ENCODE results near the gene CYP26C1. TPM values are rescaled to one million over a fixed set of nuclear protein-coding genes. Genes with fewer than 3 reads are reported as not detected.
"Not testable (repeated sequence)": the region's sequence is repeated elsewhere in the genome, so short reads cannot be mapped to it uniquely, and the experiment has no call there.

CYP26C1 gene
- total RNA-seq, 1 donor from 2014 or later, result 1.1 TPM

DNA sequence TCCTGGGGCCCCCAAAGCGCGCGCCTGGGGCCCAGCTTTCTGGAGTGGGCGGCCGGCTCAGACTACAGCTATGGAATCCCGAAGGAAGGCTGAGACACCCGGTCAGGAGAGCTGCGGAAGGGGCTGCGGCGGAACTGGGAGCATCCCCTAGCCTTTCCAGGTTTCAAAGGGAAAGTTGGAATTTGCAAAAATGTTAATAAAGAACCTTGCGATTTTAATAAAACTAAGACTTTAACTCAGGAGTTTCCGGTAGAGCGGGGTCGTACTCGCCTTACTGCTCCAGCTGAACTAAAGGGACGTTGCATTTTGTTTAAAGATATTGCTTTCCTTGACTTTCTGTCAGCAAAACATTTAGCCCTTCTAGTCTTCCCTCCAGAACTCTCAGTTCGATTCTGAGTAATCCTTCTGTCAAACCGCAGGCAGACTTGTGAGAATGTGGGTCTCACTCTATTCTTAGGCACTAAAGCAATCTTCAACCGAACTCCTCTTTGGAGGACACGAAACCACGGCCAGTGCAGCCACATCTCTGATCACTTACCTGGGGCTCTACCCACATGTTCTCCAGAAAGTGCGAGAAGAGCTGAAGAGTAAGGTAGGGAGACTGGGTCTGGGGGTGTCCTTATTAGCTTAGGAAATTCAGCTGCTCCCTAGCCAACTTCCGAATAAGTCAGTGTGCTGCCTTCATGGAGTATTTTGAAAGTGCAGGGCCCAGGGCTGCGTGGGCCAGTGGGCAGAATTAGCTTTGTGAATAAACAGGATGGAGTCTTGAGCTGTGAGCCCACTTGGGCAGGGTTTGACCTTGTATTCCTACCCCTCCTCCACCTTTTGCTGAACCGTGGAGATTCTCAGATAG, 15.0 kb downstream of the CYP26C1 start:
- DNase-seq (ENCODE audit: extremely low read depth, low read depth, low spot score), result no peak

GRCh38 chr10:93076871-93077270, 16.3 kb downstream of the CYP26C1 start:
- DNase-seq (ENCODE audit: extremely low read depth, low read depth, low spot score), result no peak

DNA sequence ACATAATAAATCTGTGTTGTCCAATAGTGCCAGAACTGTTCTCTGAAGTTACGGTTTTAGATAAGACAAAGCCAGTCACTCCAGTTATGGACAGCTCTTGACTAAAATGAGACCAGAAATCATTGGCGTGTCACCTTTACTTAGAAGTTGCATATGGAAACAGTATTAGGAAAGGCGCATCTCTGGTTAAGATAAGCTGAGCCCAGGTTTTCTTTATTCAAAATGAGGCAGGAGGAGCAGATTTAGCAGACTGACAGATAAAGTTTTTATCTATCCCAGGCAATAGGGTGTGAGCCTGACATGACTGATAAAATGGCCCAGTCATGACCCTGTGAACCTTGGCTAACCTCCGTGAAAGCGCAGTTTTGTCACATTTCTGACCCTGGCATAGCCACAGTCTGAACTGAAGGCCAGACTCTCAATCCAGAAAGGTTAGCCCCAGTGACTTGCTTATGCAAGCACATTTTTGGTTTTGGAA, 17.3 kb downstream of the CYP26C1 start:
- DNase-seq (ENCODE audit: extremely low read depth, low read depth, low spot score), result no peak

DNA sequence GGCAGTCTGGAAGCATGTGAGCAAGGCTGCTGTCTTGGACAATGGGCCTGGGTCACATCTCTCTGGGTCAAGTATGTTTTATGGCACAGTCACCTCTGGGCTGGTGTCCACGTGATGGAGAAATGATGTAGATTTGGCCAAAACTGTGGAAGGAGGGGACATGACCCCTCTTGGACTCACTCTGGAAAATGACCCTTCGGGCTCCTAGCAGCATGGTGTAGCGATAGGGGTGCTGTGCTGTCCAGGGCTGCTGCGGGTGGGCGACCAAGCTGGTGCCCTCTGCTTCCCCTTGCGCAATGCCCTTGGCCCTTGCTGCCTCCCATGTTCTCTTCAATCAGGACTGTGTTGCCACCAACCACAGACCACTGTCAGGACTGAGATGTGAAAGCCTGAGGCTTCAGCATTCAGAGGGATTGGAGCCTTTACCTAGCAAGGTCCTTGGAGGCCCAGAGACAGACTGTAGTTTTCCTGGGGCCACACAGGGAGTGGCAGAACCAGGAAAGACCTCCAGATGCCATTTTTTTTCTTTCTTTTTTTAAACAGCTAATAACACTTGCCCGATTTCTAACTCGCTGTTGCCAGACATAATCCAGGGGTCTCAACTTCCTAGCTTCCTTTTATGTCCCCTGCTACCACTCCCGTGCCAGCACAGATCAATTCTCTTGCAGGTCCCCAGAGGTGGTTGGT, 19.2 kb downstream of the CYP26C1 start:
- no peak for DNase-seq (ENCODE audit: extremely low read depth, low read depth, low spot score)

DNA sequence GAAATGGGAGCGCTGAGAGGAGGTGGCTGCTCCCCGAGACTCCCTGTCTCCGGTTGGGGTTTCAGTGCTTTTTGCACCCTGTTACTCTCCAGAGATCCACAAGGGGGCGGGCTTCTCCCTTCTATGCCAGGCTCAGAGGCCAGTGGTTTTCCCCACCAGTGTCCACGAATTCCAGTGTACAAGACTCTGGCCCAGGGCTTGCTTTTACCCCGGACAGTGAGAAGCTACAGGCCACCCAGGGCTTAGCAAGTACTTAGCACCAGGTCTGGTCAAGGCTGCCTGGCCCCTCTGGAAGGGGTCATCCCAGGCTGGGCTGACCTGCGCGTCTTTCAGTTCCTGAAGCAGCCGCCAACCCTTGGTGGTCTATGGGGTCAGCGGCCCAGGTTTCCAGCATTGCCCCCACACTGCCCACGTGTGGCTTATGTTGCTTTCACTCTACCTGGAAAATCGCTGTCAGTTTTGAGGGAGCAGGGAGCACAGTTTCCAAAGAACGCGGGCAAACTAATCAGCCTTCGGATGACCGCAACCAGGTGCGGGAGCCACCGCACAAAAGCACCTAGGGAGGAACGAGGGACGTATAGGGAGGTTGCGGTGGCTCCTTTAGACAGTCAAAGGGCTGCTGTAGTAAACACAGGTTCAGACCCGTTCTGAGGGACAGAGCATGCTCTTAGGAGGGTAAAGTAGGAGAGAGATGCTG, 19.9 kb downstream of the CYP26C1 start:
- DNase-seq (ENCODE audit: extremely low read depth, low read depth, low spot score), result no peak

- DNase-seq (ENCODE audit: extremely low read depth, low read depth, low spot score), result no peak
Observed at GRCh38 chr10:93081318-93081717, 20.7 kb downstream of the CYP26C1 start.

DNA sequence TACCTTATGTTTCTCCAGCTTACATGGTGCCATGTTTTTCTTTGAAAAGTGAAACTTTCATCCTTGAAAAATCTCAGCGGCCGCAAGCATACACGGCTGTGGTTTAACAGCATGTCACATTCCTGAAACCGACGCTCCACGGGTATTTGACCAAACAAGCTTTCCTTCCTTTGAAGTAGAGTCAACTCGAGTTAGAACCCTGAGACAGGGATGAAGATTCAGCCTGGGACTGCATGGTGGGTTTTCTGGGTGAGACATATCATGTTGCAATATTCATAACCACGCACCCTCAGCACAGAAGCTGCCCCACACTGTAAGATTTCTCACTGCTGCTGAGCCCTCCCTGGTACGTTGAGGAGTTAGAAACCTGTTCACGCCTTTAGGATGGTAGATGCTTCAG, 21.2 kb downstream of the CYP26C1 start:
- no peak for DNase-seq (ENCODE audit: extremely low read depth, low read depth, low spot score)

GRCh38 chr10:93083743-93084539, 23.3 kb downstream of the CYP26C1 start:
- no peak for DNase-seq (ENCODE audit: extremely low read depth, low read depth, low spot score)

DNA sequence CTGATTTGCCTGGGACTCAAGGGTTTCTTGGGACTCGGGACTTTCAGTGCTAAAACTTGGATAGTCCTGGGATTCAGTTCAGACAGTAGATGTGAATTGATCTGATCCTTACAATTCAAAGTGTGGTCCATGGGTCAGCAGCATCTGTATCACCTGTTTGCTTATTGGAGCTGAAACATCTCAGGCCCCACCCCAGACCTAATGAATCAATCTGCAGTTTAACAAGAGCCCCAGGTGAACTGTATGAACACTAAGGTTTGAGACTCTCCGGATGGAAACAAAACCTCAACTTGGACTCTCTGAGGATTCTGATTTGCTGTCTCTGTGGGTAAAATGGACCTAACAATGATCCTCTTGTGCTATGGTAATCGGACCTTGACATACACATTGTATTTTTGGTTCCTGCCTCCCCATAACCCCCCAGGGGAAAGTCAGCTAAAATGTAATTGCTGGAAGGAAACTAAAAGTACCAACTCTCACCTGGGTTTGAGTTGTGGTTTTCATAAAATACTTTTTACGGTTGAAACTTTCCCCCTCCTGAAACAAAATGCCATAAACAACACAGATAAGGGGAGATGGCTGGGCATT, 24.8 kb downstream of the CYP26C1 start:
- no peak for DNase-seq (ENCODE audit: extremely low read depth, low read depth, low spot score)

DNA sequence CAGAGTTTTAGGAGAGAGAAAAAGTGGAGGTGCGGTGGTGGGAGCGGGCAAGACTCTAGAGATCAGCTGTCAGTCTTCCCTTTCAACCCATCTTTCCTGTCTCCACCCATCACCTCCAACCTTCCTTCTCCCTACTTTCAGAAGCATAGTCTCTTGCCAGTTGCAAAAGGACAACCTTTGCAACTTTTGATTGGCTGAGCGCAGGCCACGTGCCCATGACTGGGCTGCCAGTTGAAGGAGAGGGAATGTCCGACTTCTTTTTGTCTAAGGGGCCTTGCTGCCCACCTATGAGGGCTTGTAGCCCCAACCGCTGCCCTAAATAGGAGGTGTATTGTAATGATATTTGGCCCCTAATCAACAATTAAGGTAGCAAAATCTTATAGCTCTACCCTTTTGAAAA, 25.7 kb downstream of the CYP26C1 start:
- DNase-seq (ENCODE audit: extremely low read depth, low read depth, low spot score), result no peak

- DNase-seq (ENCODE audit: extremely low read depth, low read depth, low spot score), result no peak
Observed at GRCh38 chr10:93087846-93088245, 27.2 kb downstream of the CYP26C1 start.

DNA sequence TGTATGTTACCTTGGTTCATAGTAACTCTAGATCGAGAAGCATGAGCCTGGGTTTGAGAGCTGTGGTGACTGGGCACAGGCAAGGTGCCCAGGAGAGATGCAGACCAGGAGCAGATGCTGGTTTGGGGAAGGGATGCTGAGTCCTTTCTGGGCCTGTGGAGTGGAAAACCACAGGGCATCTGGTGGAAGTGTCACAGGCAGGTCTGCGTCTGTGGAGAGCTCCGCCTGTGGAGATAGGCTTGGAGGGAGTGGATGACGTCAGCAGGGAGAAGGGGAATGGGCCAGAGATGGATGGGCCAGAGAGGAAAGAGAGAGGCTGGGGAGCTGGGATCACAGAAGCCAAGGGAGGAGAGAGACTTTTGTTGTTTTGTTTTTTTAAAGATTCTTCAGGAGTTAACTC, 27.9 kb downstream of the CYP26C1 start:
- no peak for DNase-seq (ENCODE audit: extremely low read depth, low read depth, low spot score)

GRCh38 chr10:93090619-93091018, 30.0 kb downstream of the CYP26C1 start:
- no peak for DNase-seq (ENCODE audit: extremely low read depth, low read depth, low spot score)

- DNase-seq (ENCODE audit: extremely low read depth, low read depth, low spot score), result no peak
Observed at GRCh38 chr10:93091960-93092359, 31.4 kb downstream of the CYP26C1 start.

GRCh38 chr10:93095225-93095624, 34.6 kb downstream of the CYP26C1 start:
- no peak for DNase-seq (ENCODE audit: extremely low read depth, low read depth, low spot score)

DNA sequence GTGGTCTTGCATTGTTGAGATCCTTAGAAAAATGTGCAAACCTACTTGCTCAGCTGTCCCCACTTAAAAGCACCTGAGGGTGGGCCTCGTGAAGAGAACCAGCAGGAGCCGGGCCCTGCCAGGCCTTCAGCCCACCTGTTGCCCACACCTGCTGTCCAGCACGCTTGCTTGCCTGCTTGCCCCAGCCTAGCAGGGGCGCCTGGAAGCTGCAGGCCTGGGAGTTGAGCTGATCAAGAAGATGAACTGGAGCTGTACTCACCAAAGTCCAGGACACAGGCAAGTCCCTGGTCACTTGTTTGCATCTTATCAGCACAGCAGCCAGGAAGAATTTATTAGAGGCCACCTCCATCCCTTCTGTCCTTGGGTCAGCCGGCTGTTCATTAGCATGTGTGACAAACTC, 36.3 kb downstream of the CYP26C1 start:
- DNase-seq (ENCODE audit: extremely low read depth, low read depth, low spot score), result no peak

DNA sequence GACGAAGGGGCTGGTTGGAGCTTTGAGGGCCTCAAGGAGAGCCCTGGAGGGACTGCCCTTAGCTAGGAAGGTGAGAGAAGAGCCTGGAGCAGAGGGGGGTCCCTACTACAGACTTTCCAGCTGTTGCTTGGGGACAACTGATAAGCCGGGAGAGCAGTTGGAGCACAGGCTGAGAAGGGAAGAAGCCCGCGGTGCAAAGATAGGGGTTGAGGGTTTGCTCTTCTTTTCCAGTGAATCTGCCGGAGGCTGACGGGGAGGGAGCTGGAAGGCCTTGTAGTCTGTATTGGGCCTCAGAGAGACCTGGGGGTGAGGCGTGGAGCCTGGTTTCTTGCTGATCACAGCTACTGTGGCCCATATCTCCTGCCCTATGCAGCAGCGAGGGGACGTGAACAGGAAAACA, 36.8 kb downstream of the CYP26C1 start:
- no peak for DNase-seq (ENCODE audit: extremely low read depth, low read depth, low spot score)

DNA sequence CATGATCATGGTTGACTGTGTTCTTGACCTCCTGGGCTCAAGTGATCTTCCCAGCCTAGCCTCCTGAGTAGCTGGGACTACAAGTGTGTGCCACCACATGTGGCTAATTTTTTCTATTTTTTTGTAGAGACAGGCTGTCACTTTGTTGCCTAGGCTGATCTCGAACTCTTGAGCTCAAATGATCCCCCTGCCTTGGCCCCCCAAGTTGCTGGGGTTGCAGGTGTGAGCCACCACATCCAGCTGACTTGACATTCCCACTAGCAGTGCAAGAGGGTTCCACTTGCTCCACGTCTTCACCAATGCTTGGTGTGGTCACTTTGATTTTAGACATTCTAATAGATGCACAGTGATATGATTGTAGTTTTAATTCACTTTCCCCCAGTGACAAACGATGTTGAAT, 38.2 kb downstream of the CYP26C1 start:
- DNase-seq (ENCODE audit: extremely low read depth, low read depth, low spot score), result no peak

GRCh38 chr10:93099670-93100069, 39.1 kb downstream of the CYP26C1 start:
- DNase-seq (ENCODE audit: extremely low read depth, low read depth, low spot score), result no peak

- DNase-seq (ENCODE audit: extremely low read depth, low read depth, low spot score), result not testable (repeated sequence)
Observed at GRCh38 chr10:93101148-93101547, 40.5 kb downstream of the CYP26C1 start.
